ENCODE data around the gene DNAJC10. TPM values are rescaled to one million over a fixed set of nuclear protein-coding genes. Genes with fewer than 3 reads are reported as not detected.

DNAJC10 gene
- total RNA-seq, 4 donors from 2014 or later: 39.1 to 46.9 (median 39.5) TPM

DNA sequence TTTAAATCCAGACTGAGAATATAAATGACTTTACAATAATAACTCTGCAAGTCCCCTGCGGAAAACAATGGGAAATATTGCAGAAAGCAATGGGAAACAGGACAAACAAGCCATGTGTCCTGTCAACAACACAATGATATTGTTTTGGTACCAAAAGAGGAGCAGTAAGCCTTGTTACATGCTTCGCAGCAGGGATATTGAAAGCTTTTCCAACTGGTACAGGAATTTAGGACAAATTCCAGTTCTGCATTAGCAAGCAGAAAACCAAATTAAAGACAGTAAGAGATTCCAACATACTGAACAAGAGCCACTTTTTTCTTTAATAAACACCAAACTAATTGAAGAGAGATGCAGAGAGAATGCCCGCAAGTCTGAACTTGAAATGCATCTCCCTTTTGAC, 120.4 kb downstream of the DNAJC10 start:
- WGBS: 92% methylated on average over 3 of the region's 3 CpGs
- H3K9me3 ChIP-seq: no peaks in the 10 kb centered on the region

More for the DNA sequence above, 120.4 kb downstream of the DNAJC10 start:
- no peak for TF ChIP-seq POLR2AphosphoS5 (IDR thresholded peaks at IDR 0.05)
- TF ChIP-seq, protein P1, sequence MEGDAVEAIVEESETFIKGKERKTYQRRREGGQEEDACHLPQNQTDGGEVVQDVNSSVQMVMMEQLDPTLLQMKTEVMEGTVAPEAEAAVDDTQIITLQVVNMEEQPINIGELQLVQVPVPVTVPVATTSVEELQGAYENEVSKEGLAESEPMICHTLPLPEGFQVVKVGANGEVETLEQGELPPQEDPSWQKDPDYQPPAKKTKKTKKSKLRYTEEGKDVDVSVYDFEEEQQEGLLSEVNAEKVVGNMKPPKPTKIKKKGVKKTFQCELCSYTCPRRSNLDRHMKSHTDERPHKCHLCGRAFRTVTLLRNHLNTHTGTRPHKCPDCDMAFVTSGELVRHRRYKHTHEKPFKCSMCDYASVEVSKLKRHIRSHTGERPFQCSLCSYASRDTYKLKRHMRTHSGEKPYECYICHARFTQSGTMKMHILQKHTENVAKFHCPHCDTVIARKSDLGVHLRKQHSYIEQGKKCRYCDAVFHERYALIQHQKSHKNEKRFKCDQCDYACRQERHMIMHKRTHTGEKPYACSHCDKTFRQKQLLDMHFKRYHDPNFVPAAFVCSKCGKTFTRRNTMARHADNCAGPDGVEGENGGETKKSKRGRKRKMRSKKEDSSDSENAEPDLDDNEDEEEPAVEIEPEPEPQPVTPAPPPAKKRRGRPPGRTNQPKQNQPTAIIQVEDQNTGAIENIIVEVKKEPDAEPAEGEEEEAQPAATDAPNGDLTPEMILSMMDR (IDR thresholded peaks at IDR 0.05): no peak
- TF ChIP-seq POLR2A (IDR thresholded peaks at IDR 0.05; ENCODE audit: low read depth): no peak
- TF ChIP-seq EP300 (IDR thresholded peaks at IDR 0.05): no peak
- H3K4me1 ChIP-seq: peaks cover 0 to 25% (median 5%) of the 10 kb centered on the region in 4 donors
- no peak overlapping the region for H3K4me3 ChIP-seq
- no peak for DNase-seq (ENCODE audit: extremely low spot score)
- no peaks in the 10 kb centered on the region for H3K27me3 ChIP-seq
- H3K36me3 ChIP-seq: no peaks in the 10 kb centered on the region
- intact Hi-C loops (cut with DNase I): no loop called here
- H3K27ac ChIP-seq (replicated peaks in 1 of 4): no peak overlapping the region

Small RNA genes within 50 kb of the gene (small RNA-seq; reads per million reads assigned to genes)
- 0 reads per million in 3 donors for gene RF00019

Other genes with a start within 250 kb of the DNAJC10 start
- 10 to 100 TPM; 10.1 to 46.9 (median 13.1) TPM for gene FRZB, start 150.4 kb downstream of the DNAJC10 start, total RNA-seq